K562 (cell line): Measurements from ENCODE around the gene HSP90AA1. TPM values are rescaled to one million over a fixed set of nuclear protein-coding genes. Genes with fewer than 3 reads are reported as not detected.

ENCODE experiments used
- ATAC-seq: fragments of 200-7000 bp; cut with Tn5 transposase; 3 replicates; pipeline ENCODE4 v1.9.1; 2020; ENCODE audit warnings: moderate library complexity
- BruUV-seq: library from RNA; stranded (reverse); fragments of 400-500 nt; replicated peaks from 2 replicates; lab custom pipeline; 2021; lab: Mats Ljungman, UMichigan
- CTCF ChIA-PET: fragments of 300-600 bp; formaldehyde crosslinking; extraction: SDS; loops from one replicate; lab custom pipeline; 2021; ENCODE audit warnings: low intra/inter-chr PET ratio; lab: Yijun Ruan, JAX
- POLR2A ChIA-PET: fragments of 300-600, 350-650 bp; sonication (Branson Sonifier 250); formaldehyde crosslinking; extraction: SDS; loops from one replicate; lab custom pipeline; 2021; ENCODE audit warnings: antibody characterized with exemption, inconsistent platforms; lab: Yijun Ruan, JAX
- DNase-seq, 4 experiments: peaks; one replicate each; pipeline versions ENCODE4 v3.0.0 to v3.0.0-alpha.2; 2011 to 2018; ENCODE audit warnings: low spot score in 3 of 4, mixed read lengths in 3 of 4; ENCODE audit errors: extremely low read depth in 1 of 4
- FAIRE-seq: peaks from 2 replicates; lab custom pipeline; 2011; peaks lifted over from hg19 to GRCh38; lab: Jason Lieb, UNC
- H2AFZ ChIP-seq: 2 replicates; pipeline ENCODE4 v1.6.0; 2011; ENCODE audit warnings: low read depth, low read length, control low read depth, inconsistent platforms
- H3K27ac ChIP-seq: fragments of 200-600 bp; 3 replicates; pipeline ENCODE4 v1.8.0; 2011; ENCODE audit warnings: low read depth, mild to moderate bottlenecking, control low read depth, inconsistent platforms, low read length, moderate library complexity, mixed read lengths; ENCODE audit errors: extremely low read depth
- H3K27me3 ChIP-seq, 2 experiments: fragments of 300-600 bp in 1 of 2; 2 replicates in 1 of 2; 3 replicates in 1 of 2; pipeline versions ENCODE4 v1.6.0 to v1.8.0; 2011; ENCODE audit warnings: inconsistent platforms in 2 of 2, low read length in 2 of 2, mild to moderate bottlenecking in 1 of 2, mixed read lengths in 1 of 2, moderate library complexity in 1 of 2; ENCODE audit not compliant: control insufficient read depth in 2 of 2, insufficient read depth in 2 of 2
- H3K36me3 ChIP-seq: fragments of 300-600 bp; 3 replicates; pipeline ENCODE4 v1.8.0; 2011; ENCODE audit warnings: mild to moderate bottlenecking, low read length, inconsistent platforms; ENCODE audit not compliant: control insufficient read depth, insufficient read depth
- H3K4me1 ChIP-seq, 2 experiments: fragments of 200-600 bp in 1 of 2; replicated peaks in 1 of 2; 2 replicates in 1 of 2; 3 replicates in 1 of 2; pipeline versions ENCODE4 v1.5.1 to v1.8.0; 2011; ENCODE audit warnings: inconsistent platforms in 2 of 2, low read length in 2 of 2, mild to moderate bottlenecking in 1 of 2, mixed read lengths in 1 of 2, moderate library complexity in 1 of 2; ENCODE audit not compliant: control insufficient read depth in 2 of 2, insufficient read depth in 2 of 2
- H3K4me2 ChIP-seq: 2 replicates; pipeline ENCODE4 v1.6.1; 2011; ENCODE audit warnings: low read length, control low read depth, inconsistent platforms, mixed read lengths; ENCODE audit not compliant: insufficient read depth
- H3K4me3 ChIP-seq: fragments of 200-600 bp; sonication (generic), shearing (Covaris generic); 2 replicates; pipeline ENCODE4 v1.5.1; 2016; ENCODE audit warnings: control low read depth, inconsistent platforms
- H3K79me2 ChIP-seq: fragments of 200-600 bp; 3 replicates; pipeline ENCODE4 v1.8.0; 2011; ENCODE audit warnings: low read length, inconsistent platforms; ENCODE audit not compliant: control insufficient read depth, insufficient read depth
- H3K9ac ChIP-seq, 2 experiments: 2 replicates each; pipeline versions ENCODE4 v1.6.0 to v1.6.1; 2011; ENCODE audit warnings: low read depth in 2 of 2, low read length in 2 of 2, control low read depth in 1 of 2, inconsistent platforms in 1 of 2, mild to moderate bottlenecking in 1 of 2, mixed read lengths in 1 of 2; ENCODE audit not compliant: insufficient read depth in 1 of 2
- H3K9me1 ChIP-seq: one replicate; pipeline ENCODE4 v1.6.0; 2011; ENCODE audit warnings: inconsistent platforms, mild to moderate bottlenecking, low read length, moderate library complexity; ENCODE audit not compliant: control insufficient read depth, insufficient read depth
- H3K9me3 ChIP-seq: replicated peaks from 2 replicates; pipeline ENCODE4 v1.5.1; 2011; ENCODE audit warnings: low read depth, low read length, inconsistent platforms; ENCODE audit not compliant: control insufficient read depth, insufficient read depth
- H4K20me1 ChIP-seq: replicated peaks from 2 replicates; pipeline ENCODE4 v1.6.1; 2011; ENCODE audit warnings: low read length, inconsistent platforms, mixed read lengths; ENCODE audit not compliant: control insufficient read depth, insufficient read depth
- ATF1 ChIP-seq, 2 experiments: fragments of 450-650 bp in 1 of 2; IDR thresholded peaks; 2 replicates each; pipeline ENCODE4 v1.6.1; 2016; ENCODE audit warnings: missing compliant biosample characterization in 1 of 2, missing genetic modification characterization in 1 of 2
- CBFA2T3 ChIP-seq: fragments of 450-650 bp; IDR thresholded peaks from 2 replicates; pipeline ENCODE4 v1.6.1; 2017
- L3MBTL2 ChIP-seq: fragments of 450-650 bp; IDR thresholded peaks from 2 replicates; pipeline ENCODE4 v1.6.1; 2016; ENCODE audit warnings: mild to moderate bottlenecking, moderate library complexity
- MYC ChIP-seq, 2 experiments: fragments of 250-450 bp in 1 of 2; sonication (Bioruptor Pico) in 1 of 2; IDR thresholded peaks; 2 replicates each; pipeline versions ENCODE4 v1.5.1 to v1.6.1; 2012 to 2021; ENCODE audit warnings: low read depth in 2 of 2, borderline replicate concordance in 1 of 2, improper control_type of control experiment in 1 of 2, low read length in 1 of 2, mild to moderate bottlenecking in 1 of 2, moderate library complexity in 1 of 2
- POLR2AphosphoS5 ChIP-seq: IDR thresholded peaks from 2 replicates; pipeline ENCODE4 v1.6.1; 2011; ENCODE audit warnings: mild to moderate bottlenecking, low read depth, low read length, moderate library complexity; ENCODE audit not compliant: control insufficient read depth, insufficient read depth
- SIN3A ChIP-seq, 2 experiments: fragments of 150-350 bp in 1 of 2; IDR thresholded peaks; 2 replicates each; pipeline ENCODE4 v1.6.1; 2011 to 2016; ENCODE audit warnings: borderline replicate concordance in 2 of 2, low read depth in 2 of 2, low read length in 2 of 2, mild to moderate bottlenecking in 2 of 2, moderate library complexity in 2 of 2; ENCODE audit not compliant: control insufficient read depth in 1 of 2
- TEAD4 ChIP-seq, 2 experiments: sonication (generic) in 1 of 2; formaldehyde crosslinking in 1 of 2; IDR thresholded peaks; 2 replicates each; pipeline versions ENCODE4 v1.6.1 to v1.8.0; 2012 to 2022; ENCODE audit warnings: borderline replicate concordance in 1 of 2, inconsistent platforms in 1 of 2, low read length in 1 of 2, mild to moderate bottlenecking in 1 of 2, missing genetic modification reagents in 1 of 2
- ZKSCAN1 ChIP-seq: fragments of 150-350 bp; IDR thresholded peaks from 2 replicates; pipeline ENCODE4 v1.6.1; 2016; ENCODE audit warnings: low read depth, low read length
- WGBS: fragments of 100-300 bp; shearing (Covaris generic); methylation state at CpG from one replicate; pipeline ENCODE4 v1.1.6; 2016; ENCODE audit warnings: low coverage, mixed read lengths; ENCODE audit not compliant: insufficient coverage; ENCODE audit errors: missing lambda C conversion rate; 5-methylcytosine and 5-hydroxymethylcytosine counted together
- in situ Hi-C: fragments of 300-500 bp; cut with MboI; formaldehyde crosslinking; loops from 4 replicates; pipeline ENCODE4 v1.15.0; 2018; ENCODE audit warnings: inconsistent platforms, mixed read lengths
- intact Hi-C: fragments of 100-400 bp; cut with micrococcal nuclease; formaldehyde crosslinking; loops from 2 replicates; pipeline ENCODE4 v1.14.2; 2022
- polyA plus RNA-seq, 8 experiments: library from polyadenylated mRNA; depleted of rRNA in 4 of 8; stranded (reverse) in 5 of 8; unstranded in 3 of 8; fragments of >200 nt; fragmentation: Nextera tagmentation in 2 of 8; fragmentation: Illumina TruSeq in 1 of 8; extraction: Ambion mirVana in 2 of 8; extraction: Trizol in 1 of 8; gene quantifications; 2 replicates each; pipeline versions ENCODE4 v1.2.1 to v1.2.3, GENCODE V29; 2011 to 2014; ENCODE audit warnings: inconsistent platforms in 1 of 8, missing spikeins in 1 of 8
- total RNA-seq, 7 experiments: library from RNA; depleted of rRNA in 6 of 7; stranded (reverse); fragments of >200 nt in 6 of 7; fragmentation: Illumina TruSeq in 2 of 7; extraction: Trizol in 2 of 7; gene quantifications; 2 replicates each; pipeline versions ENCODE4 v1.2.1 to v1.2.3, GENCODE V29; 2011 to 2021; ENCODE audit warnings: low replicate concordance in 1 of 7
- TF ChIP-seq, protein P1 (sequence below): fragments of 450-650 bp; formaldehyde crosslinking; IDR thresholded peaks from 2 replicates; pipeline ENCODE4 v1.4.0; 2020; ENCODE audit warnings: mild to moderate bottlenecking, moderate library complexity
- TF ChIP-seq, protein P2 (sequence below), 3 experiments: fragments of 200-800 bp in 1 of 3; fragments of 250-450 bp in 1 of 3; fragments of 450-650 bp in 1 of 3; sonication (Bioruptor Pico) in 1 of 3; sonication (Bioruptor generic) in 1 of 3; formaldehyde crosslinking in 1 of 3; IDR thresholded peaks; 2 replicates each; pipeline versions ENCODE4 v1.6.1 to v1.8.0; 2016 to 2022; ENCODE audit warnings: mild to moderate bottlenecking in 2 of 3, missing genetic modification characterization in 2 of 3, missing compliant biosample characterization in 1 of 3, moderate library complexity in 1 of 3
- TF ChIP-seq, protein P3 (sequence below), 2 experiments: fragments of 200-800 bp in 1 of 2; sonication (Bioruptor generic) in 1 of 2; sonication (generic) in 1 of 2; formaldehyde crosslinking in 1 of 2; IDR thresholded peaks in 1 of 2; conservative IDR thresholded peaks in 1 of 2; 2 replicates each; pipeline versions ENCODE4 v1.5.0 to v1.6.1; 2016 to 2020; ENCODE audit warnings: missing compliant biosample characterization in 1 of 2, missing genetic modification characterization in 1 of 2, missing genetic modification reagents in 1 of 2

The HSP90AA1 gene
- total and polyA plus RNA-seq, 9 of the 15 experiments (the other 6 are each of a cell fraction or from before 2014, with no cell fraction given) = 377 to 1,731 (median 879) TPM

DNA sequence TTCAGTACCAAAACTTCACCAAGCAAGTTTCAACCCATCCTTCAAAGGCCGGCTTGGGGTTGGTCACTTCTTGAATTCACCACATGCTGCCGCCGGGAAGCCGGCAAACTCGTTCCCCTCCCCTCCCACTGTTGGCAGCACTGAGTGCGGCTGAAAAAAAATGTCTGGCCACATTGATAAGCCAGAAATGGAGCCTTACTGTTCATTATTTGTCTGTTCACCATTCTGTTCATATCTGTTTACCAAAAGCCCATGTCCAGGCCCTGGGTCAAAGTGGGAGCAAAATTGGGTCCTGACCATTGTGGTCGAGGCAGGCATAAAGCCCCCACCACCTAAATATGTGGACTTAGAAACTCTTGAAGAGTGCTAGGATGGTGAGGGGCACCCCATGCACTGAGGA is 7.3 kb upstream of the HSP90AA1 start:
- intact Hi-C loops = no loop called here
- TF ChIP-seq L3MBTL2 (peak; percentile 70), TEAD4 (IDR thresholded peaks at IDR 0.05; ENCODE audit: low read length) (peak; percentile 54; the same call in 1 of the 2 replicates), TEAD4 (CRISPR knock-in tag; IDR thresholded peaks at IDR 0.05; ENCODE audit: borderline replicate concordance) (no peak), SIN3A (IDR thresholded peaks at IDR 0.05; ENCODE audit: borderline replicate concordance in 2 of 2, control insufficient read depth in 1 of 2, low read depth in 2 of 2, low read length in 2 of 2) (0 out of 4 replicates have a peak, but pooled peaks of 1 of the 2 experiments have one; percentile 21), POLR2AphosphoS5 (0 out of 2 replicates have a peak, but pooled peaks have one; percentile 29), ZKSCAN1 (no peak), ATF1 (CRISPR knock-in tag; IDR thresholded peaks at IDR 0.05) (no peak), ATF1 (tag; IDR thresholded peaks at IDR 0.05) (no peak), CBFA2T3 (peak; percentile 77), MYC (IDR thresholded peaks at IDR 0.05; ENCODE audit: low read depth, low read length) (peak; percentile 44; the same call in 1 of the 2 replicates), MYC (CRISPR knock-in tag; IDR thresholded peaks at IDR 0.05; ENCODE audit: borderline replicate concordance, low read depth) (no peak)
- TF ChIP-seq, protein P1, sequence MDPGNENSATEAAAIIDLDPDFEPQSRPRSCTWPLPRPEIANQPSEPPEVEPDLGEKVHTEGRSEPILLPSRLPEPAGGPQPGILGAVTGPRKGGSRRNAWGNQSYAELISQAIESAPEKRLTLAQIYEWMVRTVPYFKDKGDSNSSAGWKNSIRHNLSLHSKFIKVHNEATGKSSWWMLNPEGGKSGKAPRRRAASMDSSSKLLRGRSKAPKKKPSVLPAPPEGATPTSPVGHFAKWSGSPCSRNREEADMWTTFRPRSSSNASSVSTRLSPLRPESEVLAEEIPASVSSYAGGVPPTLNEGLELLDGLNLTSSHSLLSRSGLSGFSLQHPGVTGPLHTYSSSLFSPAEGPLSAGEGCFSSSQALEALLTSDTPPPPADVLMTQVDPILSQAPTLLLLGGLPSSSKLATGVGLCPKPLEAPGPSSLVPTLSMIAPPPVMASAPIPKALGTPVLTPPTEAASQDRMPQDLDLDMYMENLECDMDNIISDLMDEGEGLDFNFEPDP = no peak
- TF ChIP-seq, protein P2, sequence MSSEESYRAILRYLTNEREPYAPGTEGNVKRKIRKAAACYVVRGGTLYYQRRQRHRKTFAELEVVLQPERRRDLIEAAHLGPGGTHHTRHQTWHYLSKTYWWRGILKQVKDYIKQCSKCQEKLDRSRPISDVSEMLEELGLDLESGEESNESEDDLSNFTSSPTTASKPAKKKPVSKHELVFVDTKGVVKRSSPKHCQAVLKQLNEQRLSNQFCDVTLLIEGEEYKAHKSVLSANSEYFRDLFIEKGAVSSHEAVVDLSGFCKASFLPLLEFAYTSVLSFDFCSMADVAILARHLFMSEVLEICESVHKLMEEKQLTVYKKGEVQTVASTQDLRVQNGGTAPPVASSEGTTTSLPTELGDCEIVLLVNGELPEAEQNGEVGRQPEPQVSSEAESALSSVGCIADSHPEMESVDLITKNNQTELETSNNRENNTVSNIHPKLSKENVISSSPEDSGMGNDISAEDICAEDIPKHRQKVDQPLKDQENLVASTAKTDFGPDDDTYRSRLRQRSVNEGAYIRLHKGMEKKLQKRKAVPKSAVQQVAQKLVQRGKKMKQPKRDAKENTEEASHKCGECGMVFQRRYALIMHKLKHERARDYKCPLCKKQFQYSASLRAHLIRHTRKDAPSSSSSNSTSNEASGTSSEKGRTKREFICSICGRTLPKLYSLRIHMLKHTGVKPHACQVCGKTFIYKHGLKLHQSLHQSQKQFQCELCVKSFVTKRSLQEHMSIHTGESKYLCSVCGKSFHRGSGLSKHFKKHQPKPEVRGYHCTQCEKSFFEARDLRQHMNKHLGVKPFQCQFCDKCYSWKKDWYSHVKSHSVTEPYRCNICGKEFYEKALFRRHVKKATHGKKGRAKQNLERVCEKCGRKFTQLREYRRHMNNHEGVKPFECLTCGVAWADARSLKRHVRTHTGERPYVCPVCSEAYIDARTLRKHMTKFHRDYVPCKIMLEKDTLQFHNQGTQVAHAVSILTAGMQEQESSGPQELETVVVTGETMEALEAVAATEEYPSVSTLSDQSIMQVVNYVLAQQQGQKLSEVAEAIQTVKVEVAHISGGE (CRISPR knock-in tag; IDR thresholded peaks at IDR 0.05) = 0 out of 6 replicates have a peak, but pooled peaks of 1 of the 3 experiments have one; percentile 30
- TF ChIP-seq, protein P3, sequence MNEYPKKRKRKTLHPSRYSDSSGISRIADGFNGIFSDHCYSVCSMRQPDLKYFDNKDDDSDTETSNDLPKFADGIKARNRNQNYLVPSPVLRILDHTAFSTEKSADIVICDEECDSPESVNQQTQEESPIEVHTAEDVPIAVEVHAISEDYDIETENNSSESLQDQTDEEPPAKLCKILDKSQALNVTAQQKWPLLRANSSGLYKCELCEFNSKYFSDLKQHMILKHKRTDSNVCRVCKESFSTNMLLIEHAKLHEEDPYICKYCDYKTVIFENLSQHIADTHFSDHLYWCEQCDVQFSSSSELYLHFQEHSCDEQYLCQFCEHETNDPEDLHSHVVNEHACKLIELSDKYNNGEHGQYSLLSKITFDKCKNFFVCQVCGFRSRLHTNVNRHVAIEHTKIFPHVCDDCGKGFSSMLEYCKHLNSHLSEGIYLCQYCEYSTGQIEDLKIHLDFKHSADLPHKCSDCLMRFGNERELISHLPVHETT (CRISPR knock-in tag; conservative IDR thresholded peaks at IDR 0.05 in 1 of 2, IDR thresholded peaks at IDR 0.05 in 1 of 2) = peak in 1 of 2 experiments; percentile 44; a peak in 1 of 4 replicates

More for the DNA sequence above, 7.3 kb upstream of the HSP90AA1 start:
- H3K9ac ChIP-seq = peak overlapping the region; percentile 53 to 84; a peak in 3 of 4 replicates
- H3K79me2 ChIP-seq = no peaks in the 10 kb centered on the region
- H3K4me2 ChIP-seq = peak overlapping the region; percentile 48
- no peak overlapping the region for H3K4me3 ChIP-seq
- peak overlapping the region; percentile 92 for H2AFZ ChIP-seq
- in situ Hi-C loops = no loop called here
- ATAC-seq (peak; percentile 72), FAIRE-seq (peak; percentile 95), DNase-seq (peak; percentile 60 to 81 (median 66))
- CTCF ChIA-PET = no interaction called here
- H3K27ac ChIP-seq = peak overlapping the region; percentile 70
- no peaks in the 10 kb centered on the region for H3K27me3 ChIP-seq
- no peaks in the 10 kb centered on the region for H4K20me1 ChIP-seq
- H3K4me1 ChIP-seq = peaks cover 30 to 37% of the 10 kb centered on the region in 2 experiments
- H3K9me1 ChIP-seq = no peaks in the 10 kb centered on the region
- POLR2A ChIA-PET = no interaction called here
- 0% methylated on average over 5 of the region's 7 CpGs for WGBS
- BruUV-seq = no TSS peak
- no peaks in the 10 kb centered on the region for H3K9me3 ChIP-seq
- H3K36me3 ChIP-seq = no peaks in the 10 kb centered on the region
